Measurements from ENCODE around the gene IGHMBP2. TPM values are rescaled to one million over a fixed set of nuclear protein-coding genes. Genes with fewer than 3 reads are reported as not detected.

Gene IGHMBP2
- total RNA-seq, 2 donors from 2014 or later = 18.3 to 18.4 TPM

Other genes with a start within 250 kb of the IGHMBP2 start
- gene GAL, start 219.3 kb upstream of the IGHMBP2 start, total RNA-seq = under 1 TPM in 1 of 2 donors, not detected in 1; 0.52 TPM
- gene TESMIN, start 152.4 kb upstream of the IGHMBP2 start, total RNA-seq = under 1 TPM; 0.62 to 0.93 TPM
- 100 to 1,000 TPM in 1 of 2 donors, 10 to 100 TPM in 1; 62.3 to 127 TPM for gene CPT1A, start 62.0 kb upstream of the IGHMBP2 start, total RNA-seq
- 10 to 100 TPM; 44.9 to 47.5 TPM for gene MRPL21, start 59 bp upstream of the IGHMBP2 start, total RNA-seq
- not detected for gene MRGPRD, start 77.1 kb downstream of the IGHMBP2 start, total RNA-seq
- gene MRGPRF, start 109.4 kb downstream of the IGHMBP2 start, total RNA-seq = 100 to 1,000 TPM; 117 to 138 TPM
- gene TPCN2, start 145.0 kb downstream of the IGHMBP2 start, total RNA-seq = 10 to 100 TPM; 24.8 to 25.4 TPM

Data from posterior vena cava (tissue), 2 donors.